Measurements from ENCODE around the gene ENDOG. TPM values are rescaled to one million over a fixed set of nuclear protein-coding genes. Genes with fewer than 3 reads are reported as not detected.
A peak's percentile ranks its signal among the peaks of the same experiment; 100 is the strongest.
"Not testable (repeated sequence)": the region's sequence is repeated elsewhere in the genome, so short reads cannot be mapped to it uniquely, and the experiment has no call there.

Gene ENDOG
- total RNA-seq, 6 experiments from 2014 or later: 22.4 to 50.1 (median 41.0) TPM

DNA sequence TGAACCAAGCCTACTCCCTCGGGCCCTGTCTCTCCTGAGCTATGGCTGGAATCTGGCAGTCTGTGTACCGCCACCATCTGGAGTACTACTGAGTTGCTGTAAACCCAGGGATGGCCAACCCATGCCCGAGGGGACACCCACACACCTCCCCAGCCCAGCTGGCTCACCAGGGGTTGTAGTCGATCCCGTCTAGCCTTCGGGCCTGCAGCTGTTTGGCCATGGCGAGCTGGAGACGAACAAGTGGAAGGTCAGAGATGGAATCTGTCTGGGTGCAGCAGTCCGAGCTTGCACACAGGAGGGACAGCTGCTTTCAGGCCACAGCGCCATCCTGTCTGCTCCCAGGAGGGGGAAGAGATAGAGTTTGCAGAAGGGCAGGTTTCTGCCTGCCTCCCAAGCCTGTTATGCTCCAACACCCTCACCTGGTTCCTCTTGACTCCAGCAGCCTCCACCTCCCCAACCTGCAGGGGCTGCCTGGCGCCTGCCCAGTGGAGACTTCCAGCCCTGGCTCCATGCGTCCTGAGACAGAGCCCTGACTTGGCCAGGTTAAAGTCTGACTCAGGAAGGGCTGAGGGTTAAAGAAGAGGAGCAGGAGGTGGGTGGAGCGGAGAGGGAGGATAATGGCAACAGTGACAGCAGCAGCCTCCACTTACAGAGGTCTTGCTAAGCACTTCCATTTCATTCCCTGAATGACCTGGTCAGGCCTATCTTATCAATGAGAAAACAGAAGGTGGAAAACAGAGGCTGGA lies 27.1 kb downstream of the ENDOG start:
- Histone ChIP-seq H3K36me3 (no peaks in the 10 kb centered on the region), H3K4me3 (no peak overlapping the region), H3K9me3 (no peaks in the 10 kb centered on the region), H3K4me1 (peaks cover 0 to 3% (median 0%) of the 10 kb centered on the region in 4 donors), H3K27me3 (no peaks in the 10 kb centered on the region), H3K27ac (no peak overlapping the region)
- intact Hi-C loops (cut with DNase I): no loop called here
- ATAC-seq: peak in 2 of 4 donors; percentile 15 to 21
- DNase-seq: peak in 1 of 3 donors; percentile 42
- 81% methylated on average over 3 of the region's 13 CpGs for WGBS (ENCODE audit: insufficient coverage, low coverage, low lambda C conversion rate, missing lambda C conversion rate)
- TF ChIP-seq, protein P1, sequence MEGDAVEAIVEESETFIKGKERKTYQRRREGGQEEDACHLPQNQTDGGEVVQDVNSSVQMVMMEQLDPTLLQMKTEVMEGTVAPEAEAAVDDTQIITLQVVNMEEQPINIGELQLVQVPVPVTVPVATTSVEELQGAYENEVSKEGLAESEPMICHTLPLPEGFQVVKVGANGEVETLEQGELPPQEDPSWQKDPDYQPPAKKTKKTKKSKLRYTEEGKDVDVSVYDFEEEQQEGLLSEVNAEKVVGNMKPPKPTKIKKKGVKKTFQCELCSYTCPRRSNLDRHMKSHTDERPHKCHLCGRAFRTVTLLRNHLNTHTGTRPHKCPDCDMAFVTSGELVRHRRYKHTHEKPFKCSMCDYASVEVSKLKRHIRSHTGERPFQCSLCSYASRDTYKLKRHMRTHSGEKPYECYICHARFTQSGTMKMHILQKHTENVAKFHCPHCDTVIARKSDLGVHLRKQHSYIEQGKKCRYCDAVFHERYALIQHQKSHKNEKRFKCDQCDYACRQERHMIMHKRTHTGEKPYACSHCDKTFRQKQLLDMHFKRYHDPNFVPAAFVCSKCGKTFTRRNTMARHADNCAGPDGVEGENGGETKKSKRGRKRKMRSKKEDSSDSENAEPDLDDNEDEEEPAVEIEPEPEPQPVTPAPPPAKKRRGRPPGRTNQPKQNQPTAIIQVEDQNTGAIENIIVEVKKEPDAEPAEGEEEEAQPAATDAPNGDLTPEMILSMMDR (IDR thresholded peaks at IDR 0.05): no peak
- TF ChIP-seq POLR2A (IDR thresholded peaks at IDR 0.05): no peak

DNA sequence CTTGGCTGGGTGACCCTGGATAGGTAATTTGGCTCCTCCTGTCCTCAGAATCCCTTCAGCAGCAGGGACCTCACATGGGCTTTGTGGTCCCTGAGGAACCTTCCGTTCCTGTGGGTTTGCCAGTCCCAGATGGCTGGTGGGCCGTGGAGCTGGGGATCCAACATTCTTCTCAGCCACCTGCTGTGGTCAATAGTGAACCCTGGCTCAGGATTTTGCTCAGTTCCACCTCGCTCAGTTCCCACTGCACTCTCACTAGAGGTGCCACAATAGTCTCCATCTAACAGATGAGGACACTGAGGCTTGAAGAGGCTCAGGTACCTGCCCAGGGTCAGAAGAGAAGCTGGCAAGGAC lies 28.4 kb downstream of the ENDOG start:
- Histone ChIP-seq H3K36me3 (no peaks in the 10 kb centered on the region), H3K4me1 (no peaks in the 10 kb centered on the region), H3K9me3 (no peaks in the 10 kb centered on the region), H3K4me3 (no peak overlapping the region), H3K27ac (no peak overlapping the region), H3K27me3 (no peaks in the 10 kb centered on the region)
- peak in 1 of 3 donors; percentile 11 for DNase-seq
- WGBS (ENCODE audit: insufficient coverage, low coverage, low lambda C conversion rate, missing lambda C conversion rate): 92% methylated on average over 2 of the region's 3 CpGs
- ATAC-seq: peak in 1 of 4 donors; percentile 15
- TF ChIP-seq, protein P1 (IDR thresholded peaks at IDR 0.05): no peak
- no peak for TF ChIP-seq POLR2A (IDR thresholded peaks at IDR 0.05)
- intact Hi-C loops (cut with DNase I): no loop called here

DNA sequence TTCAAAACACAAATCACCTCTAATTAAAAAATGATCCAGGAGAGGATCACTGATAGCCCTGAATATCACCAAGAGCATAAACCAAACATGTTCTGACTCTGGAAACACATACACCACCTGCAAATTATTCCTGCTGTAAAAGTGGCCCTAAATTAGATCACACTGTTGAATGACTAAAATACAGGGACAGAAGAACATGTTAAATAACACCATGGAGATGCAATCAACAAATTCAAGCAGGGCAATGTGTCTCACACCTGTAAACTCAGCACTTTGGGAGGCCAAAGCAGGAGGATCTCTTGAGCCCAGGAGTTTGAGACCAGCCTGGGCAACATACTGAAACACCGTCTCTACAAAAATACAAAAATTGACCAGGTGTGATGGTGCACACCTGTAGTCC lies 29.5 kb downstream of the ENDOG start:
- TF ChIP-seq, protein P1 (IDR thresholded peaks at IDR 0.05): no peak
- no peak for TF ChIP-seq POLR2A (IDR thresholded peaks at IDR 0.05)
- Histone ChIP-seq H3K4me1 (peaks cover 0 to 4% (median 0%) of the 10 kb centered on the region in 4 donors), H3K36me3 (no peaks in the 10 kb centered on the region), H3K27me3 (no peaks in the 10 kb centered on the region), H3K4me3 (no peak overlapping the region), H3K27ac (no peak overlapping the region), H3K9me3 (no peaks in the 10 kb centered on the region)
- intact Hi-C loops (cut with DNase I): no loop called here
- ATAC-seq (no peak), DNase-seq (no peak)
- 86% methylated on average over 1 of the region's 1 CpG for WGBS (ENCODE audit: insufficient coverage, low coverage, low lambda C conversion rate, missing lambda C conversion rate)

DNA sequence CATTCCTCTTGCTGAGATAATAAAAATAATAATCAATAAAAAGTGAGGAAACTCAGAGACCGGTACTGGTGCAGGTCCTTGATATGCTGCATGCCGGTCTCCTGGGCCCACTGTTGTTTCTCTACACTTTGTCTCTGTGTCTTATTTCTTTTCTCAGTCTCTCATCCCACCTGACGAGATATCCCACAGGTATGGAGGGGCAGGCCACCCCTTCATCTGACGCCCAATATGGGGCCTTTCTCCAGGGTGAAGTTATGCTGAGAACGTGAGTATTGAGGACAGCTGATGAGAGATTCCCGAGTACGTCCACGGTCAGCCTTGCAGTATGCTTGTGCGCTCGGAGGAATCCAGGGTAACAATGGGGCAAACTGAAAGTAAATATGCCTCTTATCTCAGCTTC lies 32.7 kb downstream of the ENDOG start:
- H3K4me3 ChIP-seq; intact Hi-C loops (cut with DNase I); H3K4me1 ChIP-seq; H3K36me3 ChIP-seq; H3K9me3 ChIP-seq; H3K27me3 ChIP-seq; ATAC-seq; H3K27ac ChIP-seq: not testable (repeated sequence)
- 95% methylated on average over 10 of the region's 10 CpGs for WGBS (ENCODE audit: insufficient coverage, low coverage, low lambda C conversion rate, missing lambda C conversion rate)
- DNase-seq: peak in 1 of 3 donors; percentile 11

DNA sequence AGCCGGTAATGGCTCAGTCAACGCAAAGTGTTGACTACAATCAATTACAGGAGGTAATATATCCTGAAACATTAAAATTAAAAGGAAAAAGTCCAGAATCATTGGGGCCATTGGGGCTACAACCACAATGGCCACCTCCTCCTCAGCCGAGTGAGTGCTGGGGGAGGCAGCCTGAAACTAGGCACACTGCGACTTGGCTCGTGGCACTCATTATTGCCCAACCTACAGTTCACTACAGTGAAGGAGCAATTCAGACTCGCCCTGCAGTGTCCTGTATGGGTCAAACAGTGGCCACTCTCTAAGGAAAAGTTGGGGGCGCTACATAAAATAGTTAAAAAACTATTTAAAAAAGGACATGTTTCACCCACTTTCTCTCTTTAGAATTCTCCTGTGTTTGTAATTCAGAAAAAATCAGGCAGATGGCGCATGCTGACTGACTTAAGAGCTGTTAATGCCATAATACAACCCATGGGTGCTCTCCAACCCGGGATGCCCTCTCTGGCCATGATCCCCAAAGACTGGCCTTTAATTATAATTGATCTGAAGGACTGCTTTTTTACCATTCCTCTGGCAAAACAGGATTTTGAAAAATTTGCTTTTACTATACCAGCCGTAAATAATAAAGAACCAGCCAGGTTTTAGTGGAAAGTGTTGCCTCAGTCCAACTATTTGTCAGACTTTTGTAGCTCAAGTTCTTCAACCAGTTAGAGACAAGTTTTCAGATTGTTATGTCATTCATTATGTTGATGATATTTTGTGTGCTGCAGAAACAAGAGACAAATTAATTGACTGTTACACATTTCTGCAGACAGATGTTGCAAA lies 33.7 kb downstream of the ENDOG start:
- intact Hi-C loops (cut with DNase I); H3K4me3 ChIP-seq; H3K36me3 ChIP-seq; H3K27me3 ChIP-seq; H3K4me1 ChIP-seq; H3K27ac ChIP-seq; H3K9me3 ChIP-seq: not testable (repeated sequence)
- TF ChIP-seq, protein P1 (IDR thresholded peaks at IDR 0.05): peak; percentile 59 to 69 (median 64)
- DNase-seq (peak; percentile 26 to 64 (median 31)), ATAC-seq (peak; percentile 70 to 81 (median 78))
- 36% methylated on average over 10 of the region's 10 CpGs for WGBS (ENCODE audit: insufficient coverage, low coverage, low lambda C conversion rate, missing lambda C conversion rate)

DNA sequence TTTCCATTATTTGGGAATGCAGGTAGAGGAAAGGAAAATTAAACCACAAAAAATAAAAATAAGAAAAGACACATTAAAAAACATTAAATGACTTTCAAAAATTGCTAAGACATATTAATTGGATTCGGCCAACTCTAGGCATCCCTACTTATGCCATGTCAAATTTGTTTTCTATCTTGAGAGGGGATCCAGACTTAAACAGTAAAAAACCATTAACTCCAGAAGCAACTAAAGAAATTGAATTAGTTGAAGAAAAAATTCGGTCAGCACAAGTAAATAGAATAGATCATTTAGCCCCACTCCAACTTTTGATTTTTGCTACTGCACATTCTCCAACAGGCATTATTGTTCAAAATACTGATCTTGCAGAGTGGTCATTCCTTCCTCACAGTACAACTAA lies 34.3 kb downstream of the ENDOG start:
- H3K4me1 ChIP-seq; H3K36me3 ChIP-seq; H3K4me3 ChIP-seq; ATAC-seq; H3K27me3 ChIP-seq; intact Hi-C loops (cut with DNase I); H3K9me3 ChIP-seq; H3K27ac ChIP-seq; DNase-seq: not testable (repeated sequence)
- 73% methylated on average over 2 of the region's 2 CpGs for WGBS (ENCODE audit: insufficient coverage, low coverage, low lambda C conversion rate, missing lambda C conversion rate)

DNA sequence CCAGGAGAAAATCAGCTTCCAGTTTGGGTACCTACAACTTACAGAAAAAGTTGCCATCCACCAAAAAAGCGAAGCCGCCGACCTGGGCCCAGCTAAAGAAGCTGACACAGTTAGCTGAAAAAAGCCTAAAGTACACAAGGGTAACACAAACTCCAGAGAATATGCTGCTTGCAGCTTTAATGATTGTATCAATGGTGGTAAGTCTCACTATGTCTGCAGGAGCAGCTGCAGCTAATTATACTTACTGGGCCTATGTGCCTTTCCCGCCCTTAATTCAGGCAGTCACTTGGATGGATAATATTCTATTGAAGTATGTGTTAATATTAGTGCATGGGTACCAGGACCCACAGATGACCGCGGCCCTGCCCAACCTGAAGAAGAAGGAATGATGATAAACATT lies 36.2 kb downstream of the ENDOG start:
- H3K27ac ChIP-seq; ATAC-seq; H3K4me1 ChIP-seq; H3K36me3 ChIP-seq; intact Hi-C loops (cut with DNase I); H3K4me3 ChIP-seq; H3K9me3 ChIP-seq; H3K27me3 ChIP-seq: not testable (repeated sequence)
- WGBS (ENCODE audit: insufficient coverage, low coverage, low lambda C conversion rate, missing lambda C conversion rate): 92% methylated on average over 6 of the region's 6 CpGs
- peak in 1 of 3 donors; percentile 2 for DNase-seq
